IMR-90 (cell line): ENCODE measurements around the gene NISCH. TPM values are rescaled to one million over a fixed set of nuclear protein-coding genes. Genes with fewer than 3 reads are reported as not detected.

ENCODE experiments used
- ATAC-seq: fragments of 200-7000 bp; cut with Tn5 transposase; 2 replicates; pipeline ENCODE4 v1.9.1; 2020; ENCODE audit warnings: low read depth, mild to moderate bottlenecking, moderate library complexity
- BruUV-seq: library from RNA; stranded (reverse); fragments of 400-500 nt; replicated peaks from 2 replicates; lab custom pipeline; 2021; lab: Mats Ljungman, UMichigan
- CTCF ChIA-PET: fragments of 300-600 bp; formaldehyde crosslinking; extraction: SDS; loops from one replicate; lab custom pipeline; 2021; ENCODE audit warnings: antibody characterized with exemption; lab: Yijun Ruan, JAX
- POLR2A ChIA-PET: fragments of 300-600 bp; sonication (Branson Sonifier 250); formaldehyde crosslinking; loops from one replicate; lab custom pipeline; 2022; ENCODE audit warnings: antibody characterized with exemption; ENCODE audit not compliant: unreplicated experiment; lab: Charles Lee
- DNase-seq: peaks from one replicate; pipeline ENCODE4 v3.0.0; 2013
- H2AFZ ChIP-seq: replicated peaks from 2 replicates; pipeline ENCODE3; 2013; ENCODE audit warnings: low read length, mild to moderate bottlenecking; ENCODE audit not compliant: poor library complexity
- H2AK5ac ChIP-seq: 2 replicates; pipeline ENCODE4 v1.6.1; 2013; ENCODE audit warnings: low read depth, low read length, inconsistent platforms
- H2AK9ac ChIP-seq: replicated peaks from 2 replicates; pipeline ENCODE3; 2013; ENCODE audit warnings: mild to moderate bottlenecking, low read depth, low read length, moderate library complexity; ENCODE audit not compliant: poor library complexity
- H2BK120ac ChIP-seq: 2 replicates; pipeline ENCODE4 v1.6.1; 2013; ENCODE audit warnings: low read depth, low read length, inconsistent platforms
- H2BK15ac ChIP-seq: 3 replicates; pipeline ENCODE4 v1.6.1; 2013; ENCODE audit warnings: low read depth, low read length, inconsistent platforms
- H2BK20ac ChIP-seq: 2 replicates; pipeline ENCODE4 v1.6.1; 2013; ENCODE audit warnings: low read depth, mild to moderate bottlenecking, inconsistent platforms, low read length, moderate library complexity
- H2BK5ac ChIP-seq: 2 replicates; pipeline ENCODE4 v1.6.1; 2013; ENCODE audit warnings: mild to moderate bottlenecking, low read depth, low read length, inconsistent platforms; ENCODE audit not compliant: poor library complexity, severe bottlenecking
- H3K14ac ChIP-seq: replicated peaks from 2 replicates; pipeline ENCODE4 v1.6.1; 2013; ENCODE audit warnings: low read depth, low read length, inconsistent platforms
- H3K18ac ChIP-seq: 2 replicates; pipeline ENCODE4 v1.6.1; 2013; ENCODE audit warnings: low read depth, low read length, control low read depth
- H3K23ac ChIP-seq: 2 replicates; pipeline ENCODE4 v1.6.1; 2013; ENCODE audit warnings: low read depth, low read length, inconsistent platforms
- H3K27ac ChIP-seq: 2 replicates; pipeline ENCODE4 v1.5.1; 2013; ENCODE audit warnings: mild to moderate bottlenecking, control low read depth, low read length; ENCODE audit not compliant: insufficient read depth
- H3K27me3 ChIP-seq: 2 replicates; pipeline ENCODE4 v1.6.1; 2013; ENCODE audit warnings: low read length; ENCODE audit not compliant: control insufficient read depth, insufficient read depth
- H3K36me3 ChIP-seq: 2 replicates; pipeline ENCODE4 v1.6.1; 2013; ENCODE audit warnings: low read length, mixed read lengths; ENCODE audit not compliant: control insufficient read depth, insufficient read depth
- H3K4ac ChIP-seq: 2 replicates; pipeline ENCODE4 v1.6.1; 2013; ENCODE audit warnings: low read depth, low read length, inconsistent platforms
- H3K4me1 ChIP-seq: 2 replicates; pipeline ENCODE4 v1.6.1; 2013; ENCODE audit warnings: low read length, mixed read lengths; ENCODE audit not compliant: control insufficient read depth, insufficient read depth
- H3K4me2 ChIP-seq: 2 replicates; pipeline ENCODE4 v1.6.1; 2013; ENCODE audit warnings: low read depth, mild to moderate bottlenecking, control low read depth, low read length, moderate library complexity
- H3K4me3 ChIP-seq: 2 replicates; pipeline ENCODE4 v1.5.1; 2013; ENCODE audit warnings: low read depth, mild to moderate bottlenecking, control low read depth, low read length, moderate library complexity; ENCODE audit not compliant: insufficient read depth
- H3K56ac ChIP-seq: 2 replicates; pipeline ENCODE4 v1.6.1; 2013; ENCODE audit warnings: low read length, inconsistent platforms; ENCODE audit not compliant: insufficient read depth; ENCODE audit errors: extremely low read depth
- H3K79me1 ChIP-seq, 2 experiments: 2 replicates each; pipeline ENCODE4 v1.6.1; 2013; ENCODE audit warnings: low read length in 2 of 2, inconsistent platforms in 1 of 2, low read depth in 1 of 2
- H3K9ac ChIP-seq: 2 replicates; pipeline ENCODE4 v1.6.1; 2013; ENCODE audit warnings: low read depth, low read length, control low read depth
- H3K9me1 ChIP-seq: 2 replicates; pipeline ENCODE4 v1.6.1; 2013; ENCODE audit warnings: low read length, inconsistent platforms; ENCODE audit not compliant: insufficient read depth
- H3K9me3 ChIP-seq: 2 replicates; pipeline ENCODE4 v1.6.1; 2013; ENCODE audit warnings: low read length; ENCODE audit not compliant: control insufficient read depth, insufficient read depth
- H4K20me1 ChIP-seq: 2 replicates; pipeline ENCODE4 v1.6.1; 2013; ENCODE audit warnings: low read length, inconsistent platforms; ENCODE audit not compliant: insufficient read depth
- H4K5ac ChIP-seq: 2 replicates; pipeline ENCODE4 v1.6.1; 2013; ENCODE audit warnings: mild to moderate bottlenecking, low read depth, low read length, control low read depth
- H4K8ac ChIP-seq, 2 experiments: 2 replicates each; pipeline ENCODE4 v1.6.1; 2013; ENCODE audit warnings: low read depth in 2 of 2, low read length in 2 of 2, control low read depth in 1 of 2, inconsistent platforms in 1 of 2
- H4K91ac ChIP-seq: 2 replicates; pipeline ENCODE4 v1.6.1; 2013; ENCODE audit warnings: low read depth, low read length, inconsistent platforms; ENCODE audit not compliant: insufficient read depth
- BHLHE40 ChIP-seq: fragments of 150-350 bp; IDR thresholded peaks from 2 replicates; pipeline ENCODE4 v1.6.1; 2016; ENCODE audit warnings: mild to moderate bottlenecking, low read depth, low read length
- CEBPB ChIP-seq: IDR thresholded peaks from 2 replicates; pipeline ENCODE4 v1.6.1; 2012; ENCODE audit warnings: low read depth, low read length, improper control_type of control experiment
- CHD1 ChIP-seq: IDR thresholded peaks from 2 replicates; pipeline ENCODE4 v1.6.1; 2012; ENCODE audit warnings: low read depth, low read length, improper control_type of control experiment
- FOS ChIP-seq: fragments of 150-350 bp; IDR thresholded peaks from 2 replicates; pipeline ENCODE4 v1.6.1; 2016; ENCODE audit warnings: low read depth, low read length
- MAFK ChIP-seq: IDR thresholded peaks from 2 replicates; pipeline ENCODE4 v1.6.1; 2012; ENCODE audit warnings: low read depth, low read length, improper control_type of control experiment
- MAZ ChIP-seq: IDR thresholded peaks from 2 replicates; pipeline ENCODE4 v1.6.1; 2012; ENCODE audit warnings: low read depth, mild to moderate bottlenecking, low read length, improper control_type of control experiment, moderate library complexity, borderline replicate concordance
- MXI1 ChIP-seq: IDR thresholded peaks from 2 replicates; pipeline ENCODE4 v1.6.1; 2012; ENCODE audit warnings: low read depth, mild to moderate bottlenecking, low read length, moderate library complexity, borderline replicate concordance
- NFE2L2 ChIP-seq: fragments of 150-350 bp; IDR thresholded peaks from 2 replicates; pipeline ENCODE4 v1.6.1; 2016; ENCODE audit warnings: low read depth, mild to moderate bottlenecking, low read length
- POLR2A ChIP-seq: IDR thresholded peaks from 2 replicates; pipeline ENCODE4 v1.6.1; 2012; ENCODE audit warnings: mild to moderate bottlenecking, low read depth, low read length
- RAD21 ChIP-seq: IDR thresholded peaks from 2 replicates; pipeline ENCODE4 v1.6.1; 2012; ENCODE audit warnings: low read length, improper control_type of control experiment
- RCOR1 ChIP-seq: IDR thresholded peaks from 2 replicates; pipeline ENCODE4 v1.6.1; 2012; ENCODE audit warnings: mild to moderate bottlenecking, low read length, improper control_type of control experiment; ENCODE audit not compliant: insufficient replicate concordance
- RFX5 ChIP-seq: IDR thresholded peaks from 2 replicates; pipeline ENCODE4 v1.8.0; 2012; ENCODE audit warnings: low read depth, mild to moderate bottlenecking, low read length, moderate library complexity
- SMC3 ChIP-seq: fragments of 150-350 bp; IDR thresholded peaks from 2 replicates; pipeline ENCODE4 v1.6.1; 2016; ENCODE audit warnings: low read depth, mild to moderate bottlenecking, antibody characterized with exemption, low read length, moderate library complexity
- WGBS, 2 experiments: methylation state at CpG; one replicate each; pipeline versions ENCODE4 v1.1.5 to v1.1.7; 2013; ENCODE audit warnings: missing lambda C conversion rate in 2 of 2; ENCODE audit not compliant: insufficient read length in 1 of 2; ENCODE audit errors: extremely low coverage in 2 of 2; 5-methylcytosine and 5-hydroxymethylcytosine counted together
- dilution Hi-C: fragments of 300-500 bp; cut with HindIII; formaldehyde crosslinking; loops from one replicate; pipeline ENCODE4 v1.14.3; 2018; ENCODE audit warnings: low sequenced_read_pairs; ENCODE audit not compliant: unreplicated experiment
- in situ Hi-C: fragments of 300-500 bp; cut with MboI; formaldehyde crosslinking; loops from 3 replicates; pipeline ENCODE4 v1.14.3; 2019; ENCODE audit warnings: low sequenced_read_pairs, inconsistent platforms, mixed read lengths
- intact Hi-C: fragments of 100-400 bp; cut with micrococcal nuclease; formaldehyde crosslinking; loops from 2 replicates; pipeline ENCODE4 v1.10.0; 2022
- polyA plus RNA-seq, 3 experiments: library from polyadenylated mRNA; depleted of rRNA; stranded (reverse); fragments of >200 nt; gene quantifications; 2 replicates each; pipeline ENCODE4 v1.2.3, GENCODE V29; 2012; ENCODE audit warnings: low replicate concordance in 1 of 3
- total RNA-seq: library from RNA; depleted of rRNA; stranded (reverse); fragments of >200 nt; gene quantifications from 2 replicates; pipeline ENCODE4 v1.2.3, GENCODE V29; 2012
- TF ChIP-seq, protein P1 (sequence below): fragments of 150-350 bp; IDR thresholded peaks from 2 replicates; pipeline ENCODE4 v1.6.1; 2017; ENCODE audit warnings: mild to moderate bottlenecking, antibody characterized with exemption, low read length, low read depth
- TF ChIP-seq, protein P2 (sequence below): fragments of 150-350 bp; IDR thresholded peaks from 2 replicates; pipeline ENCODE4 v1.6.1; 2016; ENCODE audit warnings: low read depth, mild to moderate bottlenecking, low read length, moderate library complexity, borderline replicate concordance
- TF ChIP-seq, protein P3 (sequence below): conservative IDR thresholded peaks from 2 replicates; pipeline ENCODE4 v1.5.1; 2012; ENCODE audit warnings: mild to moderate bottlenecking, low read depth, low read length, improper control_type of control experiment

The NISCH gene
- total and polyA plus RNA-seq, 2 of the 4 experiments (the other 2 are of a cell fraction), result 36.9 to 86.0 TPM

DNA sequence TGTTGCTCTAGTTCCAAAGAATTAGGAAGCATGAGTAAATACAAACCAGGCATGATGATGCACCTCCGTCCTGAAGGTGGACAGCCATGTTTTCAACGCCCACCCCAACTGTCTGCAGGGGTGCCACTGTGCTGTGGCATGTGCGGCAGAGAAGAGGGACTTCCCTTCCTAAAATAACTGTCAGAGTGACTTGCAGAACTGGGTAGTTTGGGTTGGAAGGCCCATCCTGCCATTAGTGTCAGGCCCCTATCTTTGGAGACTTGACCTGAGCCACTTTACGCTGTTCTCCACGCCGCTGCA is 22.3 kb downstream of the NISCH start:
- no peak overlapping the region for H3K4me3 ChIP-seq
- no peak overlapping the region for H2AK9ac ChIP-seq
- CTCF ChIA-PET, result no interaction called here
- no peak overlapping the region for H3K4me2 ChIP-seq
- in situ Hi-C loops, result no loop called here
- H3K27me3 ChIP-seq, result no peaks in the 10 kb centered on the region
- H3K4ac ChIP-seq, result no peak overlapping the region
- 100% methylated on average over 4 of the region's 6 CpGs; no CpG with 5 or more reads in 1 of the 2 experiments for WGBS, 2 experiments
- H3K27ac ChIP-seq, result no peak overlapping the region
- H3K9ac ChIP-seq, result no peak overlapping the region
- no peak overlapping the region for H4K8ac ChIP-seq
- dilution Hi-C loops, result no loop called here
- H3K79me1 ChIP-seq, result peaks cover 15 to 33% of the 10 kb centered on the region in 2 experiments; a peak in 3 of 4 replicates
- H3K4me1 ChIP-seq, result no peaks in the 10 kb centered on the region; the same call in 1 of the 2 replicates
- TF ChIP-seq MAFK, result no peak
- TF ChIP-seq, protein P1, sequence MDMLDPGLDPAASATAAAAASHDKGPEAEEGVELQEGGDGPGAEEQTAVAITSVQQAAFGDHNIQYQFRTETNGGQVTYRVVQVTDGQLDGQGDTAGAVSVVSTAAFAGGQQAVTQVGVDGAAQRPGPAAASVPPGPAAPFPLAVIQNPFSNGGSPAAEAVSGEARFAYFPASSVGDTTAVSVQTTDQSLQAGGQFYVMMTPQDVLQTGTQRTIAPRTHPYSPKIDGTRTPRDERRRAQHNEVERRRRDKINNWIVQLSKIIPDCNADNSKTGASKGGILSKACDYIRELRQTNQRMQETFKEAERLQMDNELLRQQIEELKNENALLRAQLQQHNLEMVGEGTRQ, result no peak
- TF ChIP-seq, protein P2, sequence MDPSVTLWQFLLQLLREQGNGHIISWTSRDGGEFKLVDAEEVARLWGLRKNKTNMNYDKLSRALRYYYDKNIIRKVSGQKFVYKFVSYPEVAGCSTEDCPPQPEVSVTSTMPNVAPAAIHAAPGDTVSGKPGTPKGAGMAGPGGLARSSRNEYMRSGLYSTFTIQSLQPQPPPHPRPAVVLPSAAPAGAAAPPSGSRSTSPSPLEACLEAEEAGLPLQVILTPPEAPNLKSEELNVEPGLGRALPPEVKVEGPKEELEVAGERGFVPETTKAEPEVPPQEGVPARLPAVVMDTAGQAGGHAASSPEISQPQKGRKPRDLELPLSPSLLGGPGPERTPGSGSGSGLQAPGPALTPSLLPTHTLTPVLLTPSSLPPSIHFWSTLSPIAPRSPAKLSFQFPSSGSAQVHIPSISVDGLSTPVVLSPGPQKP, result no peak
- TF ChIP-seq POLR2A, result no peak
- TF ChIP-seq RAD21, result no peak
- TF ChIP-seq FOS, result no peak
- TF ChIP-seq MXI1, result no peak
- no peak for TF ChIP-seq NFE2L2
- no peak for TF ChIP-seq MAZ
- TF ChIP-seq RFX5, result no peak
- TF ChIP-seq BHLHE40, result no peak
- no peak for TF ChIP-seq SMC3
- TF ChIP-seq RCOR1, result no peak
- no peak for TF ChIP-seq CHD1
- TF ChIP-seq, protein P3, sequence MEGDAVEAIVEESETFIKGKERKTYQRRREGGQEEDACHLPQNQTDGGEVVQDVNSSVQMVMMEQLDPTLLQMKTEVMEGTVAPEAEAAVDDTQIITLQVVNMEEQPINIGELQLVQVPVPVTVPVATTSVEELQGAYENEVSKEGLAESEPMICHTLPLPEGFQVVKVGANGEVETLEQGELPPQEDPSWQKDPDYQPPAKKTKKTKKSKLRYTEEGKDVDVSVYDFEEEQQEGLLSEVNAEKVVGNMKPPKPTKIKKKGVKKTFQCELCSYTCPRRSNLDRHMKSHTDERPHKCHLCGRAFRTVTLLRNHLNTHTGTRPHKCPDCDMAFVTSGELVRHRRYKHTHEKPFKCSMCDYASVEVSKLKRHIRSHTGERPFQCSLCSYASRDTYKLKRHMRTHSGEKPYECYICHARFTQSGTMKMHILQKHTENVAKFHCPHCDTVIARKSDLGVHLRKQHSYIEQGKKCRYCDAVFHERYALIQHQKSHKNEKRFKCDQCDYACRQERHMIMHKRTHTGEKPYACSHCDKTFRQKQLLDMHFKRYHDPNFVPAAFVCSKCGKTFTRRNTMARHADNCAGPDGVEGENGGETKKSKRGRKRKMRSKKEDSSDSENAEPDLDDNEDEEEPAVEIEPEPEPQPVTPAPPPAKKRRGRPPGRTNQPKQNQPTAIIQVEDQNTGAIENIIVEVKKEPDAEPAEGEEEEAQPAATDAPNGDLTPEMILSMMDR, result no peak
- no peak for TF ChIP-seq CEBPB
- H4K91ac ChIP-seq, result no peak overlapping the region
- no peak overlapping the region for H2BK5ac ChIP-seq
- H3K56ac ChIP-seq, result no peak overlapping the region
- H2BK120ac ChIP-seq, result no peak overlapping the region
- no peak for ATAC-seq
- no peak overlapping the region for H3K23ac ChIP-seq
- no peak overlapping the region for H2BK15ac ChIP-seq
- no peak overlapping the region for H4K5ac ChIP-seq
- no peak overlapping the region for H2BK20ac ChIP-seq
- H4K20me1 ChIP-seq, result peaks cover 19% of the 10 kb centered on the region
- no TSS peak for BruUV-seq
- peaks cover 87% of the 10 kb centered on the region for H3K36me3 ChIP-seq
- H3K9me3 ChIP-seq, result no peaks in the 10 kb centered on the region
- POLR2A ChIA-PET, result no interaction called here
- H2AFZ ChIP-seq, result no peak overlapping the region
- intact Hi-C loops, result no loop called here
- H3K14ac ChIP-seq, result no peak overlapping the region
- DNase-seq, result no peak
- H2AK5ac ChIP-seq, result no peak overlapping the region
- H3K18ac ChIP-seq, result no peak overlapping the region
- 0 out of 2 replicates have a peak, but pooled peaks cover 12% of the 10 kb centered on the region for H3K9me1 ChIP-seq
